HepG2 (cell line): Measurements from ENCODE around the gene ATP6V0E1. TPM values are rescaled to one million over a fixed set of nuclear protein-coding genes. Genes with fewer than 3 reads are reported as not detected.

Experiments
- ATAC-seq: fragments of 200-7000 bp; cut with Tn5 transposase; 3 replicates; pipeline ENCODE4 v1.9.1; 2020; ENCODE audit warnings: mild to moderate bottlenecking, moderate library complexity
- BruUV-seq: library from RNA; stranded (reverse); fragments of 400-500 nt; replicated peaks from 2 replicates; lab custom pipeline; 2021; lab: Mats Ljungman, UMichigan
- CTCF ChIA-PET: fragments of 300-600 bp; formaldehyde crosslinking; extraction: SDS; loops from one replicate; lab custom pipeline; 2021; ENCODE audit warnings: low total read pairs, inconsistent platforms, low intra/inter-chr PET ratio; lab: Yijun Ruan, JAX
- POLR2A ChIA-PET: fragments of 350-600 bp; sonication (Branson Sonifier 250); formaldehyde crosslinking; loops from one replicate; lab custom pipeline; 2020; ENCODE audit warnings: antibody characterized with exemption, inconsistent platforms; lab: Yijun Ruan, JAX
- DNase-seq: peaks from one replicate; pipeline ENCODE4 v3.0.0-alpha.2; 2015; ENCODE audit warnings: low spot score
- FAIRE-seq: peaks from 3 replicates; lab custom pipeline; 2011; peaks lifted over from hg19 to GRCh38; lab: Jason Lieb, UNC
- H2AFZ ChIP-seq: one replicate; pipeline ENCODE4 v1.6.1; 2011; ENCODE audit warnings: low read length, inconsistent platforms
- H3K27ac ChIP-seq: fragments of 300-600 bp; 3 replicates; pipeline ENCODE4 v1.8.0; 2011; ENCODE audit warnings: mixed run types, mild to moderate bottlenecking, mixed read lengths, low read length, inconsistent platforms; ENCODE audit not compliant: insufficient read depth; ENCODE audit errors: extremely low read length
- H3K27me3 ChIP-seq, 2 experiments: fragments of 200-600 bp in 1 of 2; 2 replicates in 1 of 2; 3 replicates in 1 of 2; pipeline versions ENCODE4 v1.6.0 to v1.8.0; 2011; ENCODE audit warnings: low read length in 2 of 2, mild to moderate bottlenecking in 2 of 2, moderate library complexity in 2 of 2, inconsistent platforms in 1 of 2; ENCODE audit not compliant: insufficient read depth in 2 of 2, control insufficient read depth in 1 of 2
- H3K36me3 ChIP-seq, 2 experiments: fragments of 200-600 bp in 1 of 2; replicated peaks in 1 of 2; 2 replicates in 1 of 2; 3 replicates in 1 of 2; pipeline versions ENCODE4 v1.5.1 to v1.8.0; 2011; ENCODE audit warnings: low read length in 2 of 2, inconsistent platforms in 1 of 2; ENCODE audit not compliant: insufficient read depth in 2 of 2, control insufficient read depth in 1 of 2
- H3K4me1 ChIP-seq: 2 replicates; pipeline ENCODE4 v1.5.1; 2012; ENCODE audit warnings: low read length, inconsistent platforms; ENCODE audit not compliant: insufficient read depth
- H3K4me2 ChIP-seq: 2 replicates; pipeline ENCODE4 v1.6.0; 2011; ENCODE audit warnings: low read depth, low read length, inconsistent platforms
- H3K4me3 ChIP-seq, 3 experiments: fragments of 200-600 bp in 1 of 3; sonication (generic), shearing (Covaris generic) in 1 of 3; replicated peaks in 1 of 3; 2 replicates each; pipeline ENCODE4 v1.5.1; 2011 to 2016; ENCODE audit warnings: low read length in 3 of 3, inconsistent platforms in 2 of 3, low read depth in 2 of 3, mild to moderate bottlenecking in 2 of 3, control low read depth in 1 of 3, mixed read lengths in 1 of 3; ENCODE audit not compliant: insufficient read depth in 1 of 3
- H3K79me2 ChIP-seq: one replicate; pipeline ENCODE4 v1.6.1; 2011; ENCODE audit warnings: low read length, inconsistent platforms; ENCODE audit not compliant: insufficient read depth
- H3K9ac ChIP-seq: 2 replicates; pipeline ENCODE4 v1.6.0; 2011; ENCODE audit warnings: mild to moderate bottlenecking, low read depth, low read length, inconsistent platforms; ENCODE audit not compliant: insufficient read depth
- H3K9me3 ChIP-seq: 2 replicates; pipeline ENCODE4 v1.5.1; 2012; ENCODE audit warnings: mild to moderate bottlenecking, low read length
- H4K20me1 ChIP-seq: 2 replicates; pipeline ENCODE4 v1.6.0; 2011; ENCODE audit warnings: inconsistent platforms, mild to moderate bottlenecking, low read length, moderate library complexity; ENCODE audit not compliant: insufficient read depth
- ATRX ChIP-seq: sonication (generic); formaldehyde crosslinking; IDR thresholded peaks from 2 replicates; pipeline ENCODE4 v1.4.0; 2020; ENCODE audit warnings: missing genetic modification reagents, borderline replicate concordance
- ZNF276 ChIP-seq: sonication (generic); formaldehyde crosslinking; IDR thresholded peaks from 2 replicates; pipeline ENCODE4 v1.4.0; 2020; ENCODE audit warnings: mild to moderate bottlenecking, low read depth, missing genetic modification reagents
- ZNF317 ChIP-seq: sonication (generic); formaldehyde crosslinking; IDR thresholded peaks from 2 replicates; pipeline ENCODE4 v1.5.0; 2020; ENCODE audit warnings: mild to moderate bottlenecking, missing genetic modification reagents
- ZSCAN29 ChIP-seq: sonication (generic); formaldehyde crosslinking; conservative IDR thresholded peaks from 2 replicates; pipeline ENCODE4 v1.4.0; 2020; ENCODE audit warnings: mild to moderate bottlenecking, missing genetic modification reagents
- WGBS: methylation state at CpG from one replicate; pipeline ENCODE4 v1.1.6; 2017; ENCODE audit warnings: low lambda C conversion rate; 5-methylcytosine and 5-hydroxymethylcytosine counted together
- in situ Hi-C: cut with HindIII; loops from 2 replicates; pipeline ENCODE4 v1.10.0; 2017; ENCODE audit warnings: low pct_unique_long_range_greater_than_20kb; ENCODE audit not compliant: extremely low pct_ligation_motif_present
- intact Hi-C: fragments of 100-400 bp; cut with micrococcal nuclease; formaldehyde crosslinking; loops from one replicate; pipeline ENCODE4 v1.10.0; 2022; ENCODE audit not compliant: unreplicated experiment
- polyA plus RNA-seq, 8 experiments: library from polyadenylated mRNA; depleted of rRNA in 3 of 8; stranded (reverse) in 7 of 8; unstranded in 1 of 8; fragments of >200 nt; fragmentation: Illumina TruSeq in 4 of 8; extraction: Trizol in 4 of 8; gene quantifications; 2 replicates each; pipeline versions ENCODE4 v1.2.1 to v1.2.3, GENCODE V29; 2011 to 2016; ENCODE audit warnings: low read depth in 4 of 8, missing spikeins in 1 of 8, mixed read lengths in 1 of 8; ENCODE audit not compliant: insufficient read depth in 1 of 8
- total RNA-seq, 5 experiments: library from RNA; depleted of rRNA; stranded (reverse); fragments of >200 nt; fragmentation: Illumina TruSeq; extraction: Trizol; gene quantifications; 2 replicates each; pipeline ENCODE4 v1.2.3, GENCODE V29; 2016; ENCODE audit warnings: low read depth in 1 of 5
- TF ChIP-seq, protein P1 (sequence below): sonication (generic); formaldehyde crosslinking; IDR thresholded peaks from 2 replicates; pipeline ENCODE4; 2020; ENCODE audit warnings: missing genetic modification reagents, mild to moderate bottlenecking, borderline replicate concordance

ATP6V0E1 gene
- total and polyA plus RNA-seq, 2 of the 13 experiments (the other 11 are each of a cell fraction or from before 2014, with no cell fraction given): 143 to 215 TPM

DNA sequence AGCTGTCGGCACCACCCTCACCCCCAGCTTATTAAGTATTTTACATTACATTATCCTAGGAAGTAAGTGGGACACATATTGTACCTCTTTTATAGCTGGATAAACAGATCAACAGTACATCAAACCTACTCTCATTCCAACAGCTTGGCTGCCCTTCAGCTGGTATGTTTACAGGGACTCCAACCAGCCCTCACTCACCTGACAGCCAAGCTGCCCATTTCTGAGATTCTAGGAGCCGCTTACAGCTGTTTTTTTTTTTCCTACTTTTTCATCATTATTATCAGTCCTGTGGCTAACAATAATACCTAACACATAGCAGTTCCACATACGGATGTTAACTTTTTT is 59.2 kb downstream of the ATP6V0E1 start:
- Histone ChIP-seq H3K4me2 (no peak overlapping the region; the same call in 1 of the 2 replicates), H2AFZ (no peak overlapping the region), H3K4me1 (peaks cover 46% of the 10 kb centered on the region), H4K20me1 (no peaks in the 10 kb centered on the region), H3K9me3 (peaks cover 4% of the 10 kb centered on the region; the same call in 1 of the 2 replicates), H3K79me2 (no peaks in the 10 kb centered on the region), H3K27ac (no peak overlapping the region), H3K9ac (no peak overlapping the region), H3K27me3 (no peaks in the 10 kb centered on the region), H3K4me3 (no peak overlapping the region), H3K36me3 (no peaks in the 10 kb centered on the region)
- ATAC-seq: no peak; the same call in 2 of the 3 replicates
- WGBS: 87% methylated on average over 3 of the region's 3 CpGs
- POLR2A ChIA-PET: no interaction called here
- CTCF ChIA-PET: no interaction called here
- intact Hi-C loops (no loop called here), in situ Hi-C loops (no loop called here)
- no peak for FAIRE-seq
- TF ChIP-seq ZNF276 (CRISPR knock-in tag) (no peak), ZNF317 (no peak), ATRX (CRISPR knock-in tag) (no peak), ZSCAN29 (CRISPR knock-in tag) (no peak)
- TF ChIP-seq, protein P1, sequence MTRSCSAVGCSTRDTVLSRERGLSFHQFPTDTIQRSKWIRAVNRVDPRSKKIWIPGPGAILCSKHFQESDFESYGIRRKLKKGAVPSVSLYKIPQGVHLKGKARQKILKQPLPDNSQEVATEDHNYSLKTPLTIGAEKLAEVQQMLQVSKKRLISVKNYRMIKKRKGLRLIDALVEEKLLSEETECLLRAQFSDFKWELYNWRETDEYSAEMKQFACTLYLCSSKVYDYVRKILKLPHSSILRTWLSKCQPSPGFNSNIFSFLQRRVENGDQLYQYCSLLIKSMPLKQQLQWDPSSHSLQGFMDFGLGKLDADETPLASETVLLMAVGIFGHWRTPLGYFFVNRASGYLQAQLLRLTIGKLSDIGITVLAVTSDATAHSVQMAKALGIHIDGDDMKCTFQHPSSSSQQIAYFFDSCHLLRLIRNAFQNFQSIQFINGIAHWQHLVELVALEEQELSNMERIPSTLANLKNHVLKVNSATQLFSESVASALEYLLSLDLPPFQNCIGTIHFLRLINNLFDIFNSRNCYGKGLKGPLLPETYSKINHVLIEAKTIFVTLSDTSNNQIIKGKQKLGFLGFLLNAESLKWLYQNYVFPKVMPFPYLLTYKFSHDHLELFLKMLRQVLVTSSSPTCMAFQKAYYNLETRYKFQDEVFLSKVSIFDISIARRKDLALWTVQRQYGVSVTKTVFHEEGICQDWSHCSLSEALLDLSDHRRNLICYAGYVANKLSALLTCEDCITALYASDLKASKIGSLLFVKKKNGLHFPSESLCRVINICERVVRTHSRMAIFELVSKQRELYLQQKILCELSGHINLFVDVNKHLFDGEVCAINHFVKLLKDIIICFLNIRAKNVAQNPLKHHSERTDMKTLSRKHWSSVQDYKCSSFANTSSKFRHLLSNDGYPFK (CRISPR knock-in tag): no peak
- no peak for DNase-seq
- no TSS peak for BruUV-seq
